Adrenal gland (tissue), 12 donors: ENCODE measurements around the gene KIF25. TPM values are rescaled to one million over a fixed set of nuclear protein-coding genes. Genes with fewer than 3 reads are reported as not detected.

Experiments
- DNase-seq, 7 donors: peaks; one replicate each; pipeline ENCODE4 v3.0.0-alpha.2; 2019 to 2020
- H3K27ac ChIP-seq, 5 donors: fragments of 200-600 bp; sonication (generic) in 4 of 5; 1 replicate in 3 of 5; 2 replicates in 2 of 5; pipeline versions ENCODE4 v1.5.1 to v1.8.0; 2016 to 2020; ENCODE audit warnings: mild to moderate bottlenecking in 1 of 5
- H3K27me3 ChIP-seq: fragments of 200-600 bp; 2 replicates; pipeline ENCODE4 v1.8.0; 2021
- H3K36me3 ChIP-seq, 2 donors: fragments of 200-600 bp; replicated peaks in 1 of 2; 1 replicate in 1 of 2; 2 replicates in 1 of 2; pipeline versions ENCODE4 v1.5.1 to v1.8.0; 2018 to 2022
- H3K4me1 ChIP-seq, 2 donors: fragments of 200-600 bp; replicated peaks in 1 of 2; 1 replicate in 1 of 2; 2 replicates in 1 of 2; pipeline versions ENCODE4 v1.5.1 to v1.8.0; 2018 to 2021
- H3K4me3 ChIP-seq, 4 donors: fragments of 200-600 bp; sonication (generic) in 3 of 4; one replicate each; pipeline ENCODE4 v1.5.1; 2016 to 2018
- H3K9me3 ChIP-seq, 3 donors: fragments of 200-600 bp; sonication (generic) in 1 of 3; replicated peaks in 1 of 3; 1 replicate in 2 of 3; 2 replicates in 1 of 3; pipeline versions ENCODE4 v1.5.1 to v1.8.0; 2016 to 2021
- POLR2A ChIP-seq, 2 donors: fragments of 450-650 bp; IDR thresholded peaks; one replicate each; pipeline ENCODE4 v1.6.1; 2017; ENCODE audit warnings: antibody characterized with exemption in 2 of 2, mild to moderate bottlenecking in 2 of 2, moderate library complexity in 1 of 2
- WGBS, 4 donors: extraction: QIAGEN DNeasy Blood & Tissue Kit in 2 of 4; methylation state at CpG; one replicate each; pipeline versions ENCODE4 v1.1.5 to v1.1.7; 2013 to 2017; 5-methylcytosine and 5-hydroxymethylcytosine counted together
- intact Hi-C, 2 donors: fragments of 100-400 bp; cut with DNase I; formaldehyde crosslinking; loops; one replicate each; pipeline versions ENCODE4 v1.14.1 to v1.15.0; 2022 to 2023
- polyA plus RNA-seq, 3 donors: library from polyadenylated mRNA; stranded (reverse); fragments of 200-250 nt in 2 of 3; fragments of 350-450 nt in 1 of 3; fragmentation: Illumina TruSeq in 1 of 3; extraction: RNeasy Lipid Tissue Mini Kit (QIAGEN cat#74804) in 1 of 3; gene quantifications; one replicate each; pipeline ENCODE4 v1.2.3, GENCODE V29; 2013 to 2014
- total RNA-seq, 9 donors: library from RNA; depleted of rRNA in 4 of 9; stranded (reverse); fragments of >200 nt in 4 of 9; fragments of 120-200 nt in 1 of 9; fragmentation: NEBNext Ultra II Directional in 1 of 9; extraction: Animal tissue kit (Norgen Biotek cat#: 25700) in 1 of 9; gene quantifications; one replicate each; pipeline versions ENCODE4 v1.1.0 to v1.2.4, GENCODE V29; 2013 to 2023
- TF ChIP-seq, protein P1 (sequence below), 6 experiments: fragments of 450-650 bp in 4 of 6; fragments of 200-600 bp in 2 of 6; sonication (generic) in 1 of 6; IDR thresholded peaks; 1 replicate in 5 of 6; 2 replicates in 1 of 6; pipeline versions ENCODE4 v1.5.1 to v1.8.0; 2016 to 2021; ENCODE audit warnings: antibody characterized with exemption in 6 of 6, mild to moderate bottlenecking in 2 of 6, moderate library complexity in 1 of 6
- donor health status: healthy with polysubstance abuse.
- donor health status: Bipolar disorder and iron deficiency.
- donor health status: DM: yes; HTN: yes; CAD: no.
- donor health status: DM: no; HTN: no; CAD: no.
- donor health status: DM: no; HTN: no; CAD: no.
- donor health status: DM: yes; HTN: yes; CAD: no.

Gene KIF25
- total and polyA plus RNA-seq, 12 donors, result 0.44 to 0.97 TPM; not detected in 10

DNA sequence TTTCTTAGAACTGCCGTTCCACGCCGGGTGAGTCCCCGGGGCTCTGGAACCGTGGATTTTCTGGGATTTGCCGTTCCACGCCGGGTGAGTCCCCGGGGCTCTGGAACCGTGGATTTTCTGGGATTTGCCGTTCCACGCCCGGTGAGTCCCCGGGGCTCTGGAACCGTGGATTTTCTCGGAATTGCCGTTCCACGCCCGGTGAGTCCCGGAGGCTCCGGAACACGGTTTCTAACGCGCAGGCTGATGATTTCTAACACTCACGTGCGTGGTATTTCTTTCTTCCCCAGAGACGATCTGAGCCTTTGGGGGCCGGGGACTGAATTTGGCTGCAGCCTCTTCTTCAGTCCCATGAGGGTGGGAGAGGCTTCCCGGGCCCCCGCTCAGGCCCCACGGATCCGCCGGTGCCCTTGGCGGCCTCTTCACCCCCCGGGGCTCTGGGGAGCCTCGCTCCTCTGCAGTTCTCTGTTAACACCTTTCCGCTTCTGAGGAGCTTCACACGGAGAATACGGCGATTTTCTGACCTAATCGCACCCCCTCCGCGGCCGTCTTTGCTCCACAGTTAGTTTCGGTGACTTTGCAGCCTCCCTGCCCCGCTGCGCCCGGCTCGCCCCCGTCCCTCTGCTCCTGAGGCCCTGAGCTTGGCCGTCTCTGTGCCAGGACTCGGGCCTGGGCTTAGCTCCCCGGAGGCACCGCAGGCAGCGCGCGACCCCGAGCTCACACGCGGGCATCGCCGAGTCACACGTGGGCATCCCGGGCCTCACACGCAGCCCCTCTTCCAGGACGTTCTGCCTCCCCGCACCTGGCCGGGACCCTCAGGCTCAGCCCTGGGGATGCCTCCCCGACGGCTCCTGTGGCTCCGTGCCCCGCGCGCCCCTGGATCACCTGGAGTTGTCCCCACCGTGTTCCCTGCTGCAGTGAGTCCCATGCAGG is 7.2 kb upstream of the KIF25 start:
- Histone ChIP-seq H3K4me3 (no peak overlapping the region), H3K27me3 (no peaks in the 10 kb centered on the region), H3K27ac (no peak overlapping the region), H3K4me1 (no peaks in the 10 kb centered on the region), H3K36me3 (no peaks in the 10 kb centered on the region), H3K9me3 (no peaks in the 10 kb centered on the region)
- DNase-seq, result no peak
- WGBS, 4 donors, result 90 to 94% (median 92%) methylated on average over 57 to 75 of the region's 75 CpGs
- intact Hi-C loops, result no loop called here
- TF ChIP-seq, protein P1, sequence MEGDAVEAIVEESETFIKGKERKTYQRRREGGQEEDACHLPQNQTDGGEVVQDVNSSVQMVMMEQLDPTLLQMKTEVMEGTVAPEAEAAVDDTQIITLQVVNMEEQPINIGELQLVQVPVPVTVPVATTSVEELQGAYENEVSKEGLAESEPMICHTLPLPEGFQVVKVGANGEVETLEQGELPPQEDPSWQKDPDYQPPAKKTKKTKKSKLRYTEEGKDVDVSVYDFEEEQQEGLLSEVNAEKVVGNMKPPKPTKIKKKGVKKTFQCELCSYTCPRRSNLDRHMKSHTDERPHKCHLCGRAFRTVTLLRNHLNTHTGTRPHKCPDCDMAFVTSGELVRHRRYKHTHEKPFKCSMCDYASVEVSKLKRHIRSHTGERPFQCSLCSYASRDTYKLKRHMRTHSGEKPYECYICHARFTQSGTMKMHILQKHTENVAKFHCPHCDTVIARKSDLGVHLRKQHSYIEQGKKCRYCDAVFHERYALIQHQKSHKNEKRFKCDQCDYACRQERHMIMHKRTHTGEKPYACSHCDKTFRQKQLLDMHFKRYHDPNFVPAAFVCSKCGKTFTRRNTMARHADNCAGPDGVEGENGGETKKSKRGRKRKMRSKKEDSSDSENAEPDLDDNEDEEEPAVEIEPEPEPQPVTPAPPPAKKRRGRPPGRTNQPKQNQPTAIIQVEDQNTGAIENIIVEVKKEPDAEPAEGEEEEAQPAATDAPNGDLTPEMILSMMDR (IDR thresholded peaks at IDR 0.05), result no peak
- TF ChIP-seq POLR2A (IDR thresholded peaks at IDR 0.05), result no peak

GRCh38 chr6:167993169-167993568 is 4.3 kb upstream of the KIF25 start:
- DNase-seq, result no peak
- WGBS, 4 donors, result 81 to 90% (median 85%) methylated on average over 16 of the region's 16 CpGs
- intact Hi-C loops, result no loop called here
- H3K4me3 ChIP-seq, result no peak overlapping the region
- no peak overlapping the region for H3K27ac ChIP-seq
- H3K27me3 ChIP-seq, result no peaks in the 10 kb centered on the region
- H3K9me3 ChIP-seq, result no peaks in the 10 kb centered on the region
- no peaks in the 10 kb centered on the region for H3K36me3 ChIP-seq
- no peak for TF ChIP-seq POLR2A (IDR thresholded peaks at IDR 0.05)
- TF ChIP-seq, protein P1 (IDR thresholded peaks at IDR 0.05), result no peak
- no peaks in the 10 kb centered on the region for H3K4me1 ChIP-seq

- TF ChIP-seq POLR2A (IDR thresholded peaks at IDR 0.05), result no peak
- TF ChIP-seq, protein P1 (IDR thresholded peaks at IDR 0.05), result no peak
- H3K4me1 ChIP-seq, result no peaks in the 10 kb centered on the region
- H3K36me3 ChIP-seq, result no peaks in the 10 kb centered on the region
- 81 to 88% (median 85%) methylated on average over 11 of the region's 11 CpGs for WGBS, 4 donors
- H3K27me3 ChIP-seq, result no peaks in the 10 kb centered on the region
- no peaks in the 10 kb centered on the region for H3K9me3 ChIP-seq
- intact Hi-C loops, result no loop called here
- H3K27ac ChIP-seq, result no peak overlapping the region
- no peak overlapping the region for H3K4me3 ChIP-seq
- no peak for DNase-seq
These were observed 3.6 kb upstream of the KIF25 start for GRCh38 chr6:167993831-167994230.

- no peaks in the 10 kb centered on the region for H3K36me3 ChIP-seq
- no peak for TF ChIP-seq POLR2A (IDR thresholded peaks at IDR 0.05)
- TF ChIP-seq, protein P1 (IDR thresholded peaks at IDR 0.05), result no peak
- 88 to 93% (median 92%) methylated on average over 5 to 12 of the region's 12 CpGs for WGBS, 4 donors
- H3K4me1 ChIP-seq, result no peaks in the 10 kb centered on the region
- no peaks in the 10 kb centered on the region for H3K9me3 ChIP-seq
- no peak overlapping the region for H3K27ac ChIP-seq
- no peaks in the 10 kb centered on the region for H3K27me3 ChIP-seq
- DNase-seq, result no peak
- no peak overlapping the region for H3K4me3 ChIP-seq
- intact Hi-C loops, result no loop called here
These were observed 2.2 kb upstream of the KIF25 start for GRCh38 chr6:167995302-167995701.
